Measurements from ENCODE around the gene PLIN5. TPM values are rescaled to one million over a fixed set of nuclear protein-coding genes. Genes with fewer than 3 reads are reported as not detected.
"Not testable (repeated sequence)": the region's sequence is repeated elsewhere in the genome, so short reads cannot be mapped to it uniquely, and the experiment has no call there.

PLIN5 gene
- total RNA-seq, 4 donors from 2014 or later, result 1.8 to 16.4 (median 5.6) TPM

DNA sequence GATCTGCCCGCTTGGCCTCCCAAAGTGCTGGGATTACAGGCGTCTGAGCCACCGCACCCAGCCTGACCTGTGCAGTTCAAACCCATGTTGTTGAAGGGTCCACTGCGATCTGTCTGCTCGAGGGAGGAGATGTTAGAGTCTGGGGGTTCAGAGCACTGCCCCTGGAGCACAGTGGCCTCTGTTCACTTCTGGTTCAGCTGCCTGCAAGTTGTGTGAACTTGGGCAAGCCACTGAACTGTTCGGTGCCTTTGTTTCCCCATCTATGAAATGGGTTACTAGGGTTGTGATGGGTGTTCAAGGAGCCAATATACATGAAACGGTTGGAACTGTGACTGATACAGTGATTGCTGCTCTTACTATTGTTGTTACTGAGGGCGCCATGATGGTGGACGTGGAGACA is 1.7 kb downstream of the PLIN5 start:
- TF ChIP-seq EP300 (IDR thresholded peaks at IDR 0.05) (no peak), POLR2AphosphoS5 (IDR thresholded peaks at IDR 0.05) (no peak)
- no peak for DNase-seq (ENCODE audit: low spot score in 2 of 2)
- 80% methylated on average over 8 of the region's 9 CpGs for WGBS
- H3K27me3 ChIP-seq, result peaks cover 34% of the 10 kb centered on the region
- H3K4me3 ChIP-seq, result no peak overlapping the region
- H3K4me1 ChIP-seq, result peaks cover 8% of the 10 kb centered on the region
- H3K9me3 ChIP-seq, result no peaks in the 10 kb centered on the region
- no peak overlapping the region for H3K27ac ChIP-seq
- no peaks in the 10 kb centered on the region for H3K36me3 ChIP-seq

DNA sequence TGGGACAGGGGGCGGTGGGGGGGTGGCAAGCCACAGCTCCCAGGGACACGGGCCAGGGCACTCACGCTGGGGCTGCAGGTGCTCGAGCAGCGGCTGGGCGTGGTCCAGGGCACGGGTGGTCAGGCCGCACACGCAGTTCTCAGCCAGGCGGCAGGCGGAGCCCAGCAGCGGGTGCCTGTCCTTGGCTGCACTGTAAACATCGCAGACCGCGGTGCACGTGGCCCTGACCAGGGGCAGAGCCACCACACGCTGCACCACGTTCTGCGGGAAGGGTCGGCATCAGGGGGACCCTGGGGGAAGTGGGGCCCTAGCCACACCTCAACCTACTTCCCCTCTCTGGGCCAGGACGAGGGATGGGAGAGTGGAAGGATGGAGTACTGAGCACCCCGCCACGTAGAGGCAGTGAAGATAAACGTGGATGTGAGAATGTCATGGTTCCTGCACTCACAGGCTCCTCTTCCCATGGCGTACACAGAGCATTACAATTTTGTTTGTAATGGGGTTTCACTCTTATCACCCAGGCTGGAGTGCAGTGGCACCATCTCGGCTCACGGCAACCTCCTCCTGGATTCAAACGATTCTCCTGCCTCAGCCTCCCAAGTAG is 3.4 kb downstream of the PLIN5 start:
- 66% methylated on average over 10 of the region's 28 CpGs for WGBS

DNA sequence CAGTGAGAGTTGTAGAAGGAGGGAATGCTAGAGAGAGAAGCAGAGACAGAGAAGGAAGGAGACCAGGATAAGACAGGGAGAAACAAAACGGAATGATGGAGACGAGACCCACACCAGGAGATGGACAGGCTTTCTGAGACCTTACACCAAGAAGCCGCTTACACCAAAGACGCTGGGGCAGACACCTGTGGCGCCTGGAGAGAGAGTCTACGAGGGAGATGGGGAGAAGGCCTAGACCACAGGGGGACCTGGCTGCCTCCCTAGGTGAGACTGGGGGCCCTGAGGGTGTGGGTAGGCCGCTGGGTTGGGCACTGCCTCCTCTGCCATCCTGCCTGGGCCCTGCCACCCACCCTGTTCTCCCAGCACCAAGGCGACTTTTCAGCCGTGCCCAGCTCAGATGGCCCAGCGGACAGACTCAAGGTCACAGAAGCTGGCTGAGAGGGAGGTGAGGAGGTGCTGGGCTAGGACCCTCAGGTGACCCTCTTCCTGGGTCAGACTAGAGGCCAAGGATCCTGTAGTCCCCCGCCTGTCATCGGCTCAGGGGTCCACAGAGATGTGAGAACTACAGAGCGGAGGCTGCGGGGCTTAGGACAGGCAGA is 5.0 kb downstream of the PLIN5 start:
- DNase-seq (ENCODE audit: low spot score in 2 of 2), result no peak
- Histone ChIP-seq H3K27ac (no peak overlapping the region), H3K27me3 (peaks cover 6% of the 10 kb centered on the region), H3K9me3 (no peaks in the 10 kb centered on the region), H3K36me3 (no peaks in the 10 kb centered on the region), H3K4me1 (peaks cover 2% of the 10 kb centered on the region), H3K4me3 (no peak overlapping the region)
- TF ChIP-seq POLR2AphosphoS5 (IDR thresholded peaks at IDR 0.05) (no peak), POLR2A (IDR thresholded peaks at IDR 0.05) (no peak), EP300 (IDR thresholded peaks at IDR 0.05) (no peak)
- TF ChIP-seq, protein P1, sequence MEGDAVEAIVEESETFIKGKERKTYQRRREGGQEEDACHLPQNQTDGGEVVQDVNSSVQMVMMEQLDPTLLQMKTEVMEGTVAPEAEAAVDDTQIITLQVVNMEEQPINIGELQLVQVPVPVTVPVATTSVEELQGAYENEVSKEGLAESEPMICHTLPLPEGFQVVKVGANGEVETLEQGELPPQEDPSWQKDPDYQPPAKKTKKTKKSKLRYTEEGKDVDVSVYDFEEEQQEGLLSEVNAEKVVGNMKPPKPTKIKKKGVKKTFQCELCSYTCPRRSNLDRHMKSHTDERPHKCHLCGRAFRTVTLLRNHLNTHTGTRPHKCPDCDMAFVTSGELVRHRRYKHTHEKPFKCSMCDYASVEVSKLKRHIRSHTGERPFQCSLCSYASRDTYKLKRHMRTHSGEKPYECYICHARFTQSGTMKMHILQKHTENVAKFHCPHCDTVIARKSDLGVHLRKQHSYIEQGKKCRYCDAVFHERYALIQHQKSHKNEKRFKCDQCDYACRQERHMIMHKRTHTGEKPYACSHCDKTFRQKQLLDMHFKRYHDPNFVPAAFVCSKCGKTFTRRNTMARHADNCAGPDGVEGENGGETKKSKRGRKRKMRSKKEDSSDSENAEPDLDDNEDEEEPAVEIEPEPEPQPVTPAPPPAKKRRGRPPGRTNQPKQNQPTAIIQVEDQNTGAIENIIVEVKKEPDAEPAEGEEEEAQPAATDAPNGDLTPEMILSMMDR (IDR thresholded peaks at IDR 0.05), result no peak
- 67% methylated on average over 14 of the region's 14 CpGs for WGBS

More for the DNA sequence above, 3.4 kb downstream of the PLIN5 start:
- Histone ChIP-seq H3K27me3 (peaks cover 18% of the 10 kb centered on the region), H3K36me3 (no peaks in the 10 kb centered on the region), H3K9me3 (no peaks in the 10 kb centered on the region), H3K27ac (no peak overlapping the region), H3K4me3 (no peak overlapping the region), H3K4me1 (peaks cover 8% of the 10 kb centered on the region)
- TF ChIP-seq, protein P1 (IDR thresholded peaks at IDR 0.05), result no peak
- TF ChIP-seq POLR2A (IDR thresholded peaks at IDR 0.05) (no peak), EP300 (IDR thresholded peaks at IDR 0.05) (no peak), POLR2AphosphoS5 (IDR thresholded peaks at IDR 0.05) (no peak)
- DNase-seq (ENCODE audit: low spot score in 2 of 2), result no peak

DNA sequence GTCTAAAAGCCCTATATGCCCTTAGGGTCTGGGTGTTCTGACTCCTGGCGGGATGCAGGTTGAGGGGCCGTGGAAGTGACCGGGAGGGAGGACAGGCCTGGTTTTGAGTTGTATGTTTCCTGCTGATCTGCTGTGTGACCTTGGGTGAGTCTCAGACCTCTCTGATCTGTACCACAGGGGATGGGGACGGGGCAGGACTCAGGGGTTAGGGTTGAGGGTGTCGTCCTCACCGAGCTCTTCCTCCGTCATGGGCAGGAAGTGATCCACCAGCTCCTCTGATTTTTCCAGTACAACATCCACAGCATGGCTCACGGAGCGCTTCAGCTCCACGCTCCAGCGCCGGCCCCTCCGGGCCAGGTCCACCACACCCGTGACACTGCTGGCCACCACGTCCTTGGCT is 6.2 kb downstream of the PLIN5 start:
- Histone ChIP-seq H3K4me3 (no peak overlapping the region), H3K27ac (no peak overlapping the region), H3K4me1 (no peaks in the 10 kb centered on the region), H3K9me3 (no peaks in the 10 kb centered on the region), H3K36me3 (no peaks in the 10 kb centered on the region), H3K27me3 (no peaks in the 10 kb centered on the region)
- DNase-seq (ENCODE audit: low spot score in 2 of 2), result no peak
- WGBS, result 71% methylated on average over 15 of the region's 15 CpGs
- TF ChIP-seq, protein P1 (IDR thresholded peaks at IDR 0.05), result no peak
- no peak for TF ChIP-seq POLR2A (IDR thresholded peaks at IDR 0.05)
- no peak for TF ChIP-seq EP300 (IDR thresholded peaks at IDR 0.05)
- TF ChIP-seq POLR2AphosphoS5 (IDR thresholded peaks at IDR 0.05), result no peak

GRCh38 chr19:4527377-4527776 is 7.6 kb downstream of the PLIN5 start:
- not testable (repeated sequence) for H3K4me3 ChIP-seq; H3K9me3 ChIP-seq; H3K27me3 ChIP-seq; H3K27ac ChIP-seq; H3K36me3 ChIP-seq; H3K4me1 ChIP-seq; DNase-seq (ENCODE audit: low spot score in 2 of 2)
- 93% methylated on average over 8 of the region's 8 CpGs for WGBS

DNA sequence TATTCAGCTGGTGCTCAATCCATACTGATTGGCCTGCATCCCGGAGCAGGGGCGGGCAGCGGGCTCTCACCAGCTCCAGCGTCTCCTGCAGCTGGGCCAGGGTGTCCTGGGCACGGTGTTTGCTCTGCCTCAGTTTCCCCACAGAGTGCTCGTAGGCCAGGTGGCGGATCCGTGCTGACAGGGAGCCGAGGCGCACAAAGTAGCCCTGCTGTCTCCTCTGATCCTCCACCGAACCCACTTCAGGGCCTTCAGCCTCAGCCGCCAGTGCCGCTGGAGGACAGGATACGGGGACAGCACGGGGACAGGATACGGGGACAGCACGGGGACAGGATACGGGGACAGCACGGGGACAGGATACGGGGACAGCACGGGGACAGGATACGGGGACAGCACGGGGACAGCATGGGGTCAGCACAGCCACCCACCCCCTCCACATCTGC is 9.4 kb downstream of the PLIN5 start:
- Histone ChIP-seq H3K27me3 (no peaks in the 10 kb centered on the region), H3K36me3 (no peaks in the 10 kb centered on the region), H3K4me1 (no peaks in the 10 kb centered on the region), H3K27ac (no peak overlapping the region), H3K4me3 (no peak overlapping the region), H3K9me3 (no peaks in the 10 kb centered on the region)
- DNase-seq (ENCODE audit: low spot score in 2 of 2), result no peak
- WGBS, result 64% methylated on average over 12 of the region's 23 CpGs
- no peak for TF ChIP-seq POLR2AphosphoS5 (IDR thresholded peaks at IDR 0.05)
- TF ChIP-seq EP300 (IDR thresholded peaks at IDR 0.05), result no peak
- no peak for TF ChIP-seq POLR2A (IDR thresholded peaks at IDR 0.05)
- TF ChIP-seq, protein P1 (IDR thresholded peaks at IDR 0.05), result no peak
